Nucleus accumbens (tissue), 56 donors: Measurements from ENCODE around the gene NEDD4L.

Source experiments
- DNase-seq, 56 donors: peaks; one replicate each; lab custom pipeline; 2025; lab: John Stamatoyannopoulos, UW

The NEDD4L gene

GRCh38 chr18:58196881-58197872 is 153.2 kb downstream of the NEDD4L start:
- DNase-seq = peak in 9 of 56 donors; percentile 18 to 62 (median 42)

GRCh38 chr18:58201268-58201667 is 157.2 kb downstream of the NEDD4L start:
- no peak for DNase-seq

GRCh38 chr18:58201733-58202730 is 158.0 kb downstream of the NEDD4L start:
- no peak for DNase-seq

- no peak for DNase-seq
Observed at GRCh38 chr18:58204776-58205442, 160.9 kb downstream of the NEDD4L start.

GRCh38 chr18:58205443-58206160 is 161.6 kb downstream of the NEDD4L start:
- peak in 1 of 56 donors; percentile 20 for DNase-seq

- DNase-seq = no peak
Observed at GRCh38 chr18:58207520-58208152, 163.6 kb downstream of the NEDD4L start.

- no peak for DNase-seq
Observed at GRCh38 chr18:58208207-58208932, 164.3 kb downstream of the NEDD4L start.

GRCh38 chr18:58209326-58209725 is 165.3 kb downstream of the NEDD4L start:
- DNase-seq = no peak

- DNase-seq = no peak
Observed at GRCh38 chr18:58211510-58211909, 167.5 kb downstream of the NEDD4L start.

- no peak for DNase-seq
Observed at GRCh38 chr18:58212274-58212673, 168.2 kb downstream of the NEDD4L start.

GRCh38 chr18:58213440-58213839 is 169.4 kb downstream of the NEDD4L start:
- DNase-seq = no peak

- DNase-seq = no peak
Observed at GRCh38 chr18:58215011-58215410, 171.0 kb downstream of the NEDD4L start.

GRCh38 chr18:58216071-58216481 is 172.1 kb downstream of the NEDD4L start:
- no peak for DNase-seq

GRCh38 chr18:58217052-58217451 is 173.0 kb downstream of the NEDD4L start:
- DNase-seq = no peak

- no peak for DNase-seq
Observed at GRCh38 chr18:58218117-58218516, 174.1 kb downstream of the NEDD4L start.

GRCh38 chr18:58221060-58221725 is 177.2 kb downstream of the NEDD4L start:
- DNase-seq = peak in 11 of 56 donors; percentile 14 to 63 (median 38)

GRCh38 chr18:58222432-58223125 is 178.6 kb downstream of the NEDD4L start:
- DNase-seq = no peak
